ENCODE results near the gene LZTS2. TPM values are rescaled to one million over a fixed set of nuclear protein-coding genes. Genes with fewer than 3 reads are reported as not detected.

Gene LZTS2
- total RNA-seq, 4 donors from 2014 or later = 51.5 to 123 (median 85.2) TPM

DNA sequence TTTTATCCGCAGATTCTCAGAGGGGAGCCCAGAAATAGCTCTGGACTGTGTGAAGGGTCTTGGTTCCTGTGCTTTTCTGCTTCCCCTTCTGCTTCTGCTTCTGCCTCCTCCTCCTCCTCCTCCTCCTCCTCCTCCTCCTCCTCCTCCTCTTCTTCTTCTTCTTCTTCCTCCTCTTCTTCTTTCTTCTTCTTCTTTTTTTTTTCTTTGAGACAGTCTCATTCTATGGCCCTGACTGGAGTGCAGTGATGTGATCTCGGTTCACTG, 19.8 kb downstream of the LZTS2 start:
- H3K27me3 ChIP-seq = peaks cover 0 to 3% of the 10 kb centered on the region in 2 donors
- no peaks in the 10 kb centered on the region for H3K9me3 ChIP-seq
- intact Hi-C loops (cut with DNase I; ENCODE audit: low total_unique reads) = no loop called here
- TF ChIP-seq, protein P1, sequence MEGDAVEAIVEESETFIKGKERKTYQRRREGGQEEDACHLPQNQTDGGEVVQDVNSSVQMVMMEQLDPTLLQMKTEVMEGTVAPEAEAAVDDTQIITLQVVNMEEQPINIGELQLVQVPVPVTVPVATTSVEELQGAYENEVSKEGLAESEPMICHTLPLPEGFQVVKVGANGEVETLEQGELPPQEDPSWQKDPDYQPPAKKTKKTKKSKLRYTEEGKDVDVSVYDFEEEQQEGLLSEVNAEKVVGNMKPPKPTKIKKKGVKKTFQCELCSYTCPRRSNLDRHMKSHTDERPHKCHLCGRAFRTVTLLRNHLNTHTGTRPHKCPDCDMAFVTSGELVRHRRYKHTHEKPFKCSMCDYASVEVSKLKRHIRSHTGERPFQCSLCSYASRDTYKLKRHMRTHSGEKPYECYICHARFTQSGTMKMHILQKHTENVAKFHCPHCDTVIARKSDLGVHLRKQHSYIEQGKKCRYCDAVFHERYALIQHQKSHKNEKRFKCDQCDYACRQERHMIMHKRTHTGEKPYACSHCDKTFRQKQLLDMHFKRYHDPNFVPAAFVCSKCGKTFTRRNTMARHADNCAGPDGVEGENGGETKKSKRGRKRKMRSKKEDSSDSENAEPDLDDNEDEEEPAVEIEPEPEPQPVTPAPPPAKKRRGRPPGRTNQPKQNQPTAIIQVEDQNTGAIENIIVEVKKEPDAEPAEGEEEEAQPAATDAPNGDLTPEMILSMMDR (IDR thresholded peaks at IDR 0.05) = no peak
- no peak for TF ChIP-seq POLR2A (IDR thresholded peaks at IDR 0.05)
- H3K36me3 ChIP-seq = no peaks in the 10 kb centered on the region
- no peak for DNase-seq
- H3K4me1 ChIP-seq = no peaks in the 10 kb centered on the region
- H3K27ac ChIP-seq = no peak overlapping the region
- no peak overlapping the region for H3K4me3 ChIP-seq

DNA sequence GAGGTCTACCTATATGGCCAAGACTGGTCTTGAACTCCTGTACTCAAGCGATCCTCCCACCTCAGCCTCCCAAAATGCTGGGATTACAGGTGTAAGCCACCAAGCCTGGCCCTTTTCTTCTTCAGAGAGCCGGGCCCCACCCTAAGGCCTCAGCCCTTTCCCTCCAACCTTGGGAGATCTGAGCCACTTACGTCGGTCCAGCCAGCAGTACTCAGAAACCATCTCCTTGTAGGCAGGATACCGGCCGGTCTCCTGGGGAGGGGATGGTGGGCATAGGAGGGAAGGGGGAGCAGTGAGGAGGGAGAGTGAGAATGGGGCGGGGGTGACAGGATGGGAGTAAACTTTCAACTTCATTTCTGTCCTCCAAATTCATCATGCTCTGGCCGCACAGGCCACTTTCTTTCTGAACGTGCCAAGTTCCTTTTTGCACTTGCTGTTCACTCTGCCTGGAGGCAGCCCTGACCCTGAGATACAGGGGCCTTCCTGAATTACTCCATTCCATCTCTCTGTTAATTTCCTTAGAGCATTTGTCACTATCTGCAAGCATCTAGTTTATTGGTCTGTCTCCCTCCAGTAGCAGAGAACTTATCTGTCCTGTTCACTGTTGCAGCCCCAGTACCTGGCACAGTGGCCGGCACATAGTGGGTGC, 20.9 kb downstream of the LZTS2 start:
- H3K4me3 ChIP-seq = no peak overlapping the region
- peaks cover 0 to 3% of the 10 kb centered on the region in 2 donors for H3K27me3 ChIP-seq
- no peaks in the 10 kb centered on the region for H3K4me1 ChIP-seq
- intact Hi-C loops (cut with DNase I; ENCODE audit: low total_unique reads) = no loop called here
- TF ChIP-seq POLR2A (IDR thresholded peaks at IDR 0.05) = no peak
- TF ChIP-seq, protein P1 (IDR thresholded peaks at IDR 0.05) = no peak
- no peaks in the 10 kb centered on the region for H3K36me3 ChIP-seq
- no peak for DNase-seq
- no peaks in the 10 kb centered on the region for H3K9me3 ChIP-seq
- no peak overlapping the region for H3K27ac ChIP-seq

DNA sequence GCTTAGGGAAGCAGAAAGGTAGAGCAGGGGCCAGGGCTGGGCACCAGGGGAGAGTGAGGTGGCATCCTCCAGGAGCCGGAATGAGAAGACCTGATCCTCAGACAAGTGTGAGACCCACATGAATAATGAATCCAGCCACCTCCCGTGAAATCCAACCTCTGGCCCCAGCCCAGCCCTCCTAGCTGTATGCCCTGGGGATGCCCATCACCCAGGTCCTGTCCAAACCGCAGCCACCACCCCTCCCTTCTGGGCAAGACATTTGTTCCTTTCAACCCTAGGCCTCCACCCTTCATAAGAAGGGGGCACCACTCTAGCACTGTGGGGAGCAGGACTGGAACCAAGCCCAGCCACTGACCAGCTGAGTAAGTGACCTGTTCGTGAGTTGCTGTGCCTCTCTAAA, 21.6 kb downstream of the LZTS2 start:
- Histone ChIP-seq H3K9me3 (no peaks in the 10 kb centered on the region), H3K4me3 (no peak overlapping the region), H3K27me3 (peaks cover 0 to 3% of the 10 kb centered on the region in 2 donors), H3K36me3 (no peaks in the 10 kb centered on the region), H3K27ac (no peak overlapping the region), H3K4me1 (no peaks in the 10 kb centered on the region)
- no peak for DNase-seq
- intact Hi-C loops (cut with DNase I; ENCODE audit: low total_unique reads) = no loop called here
- no peak for TF ChIP-seq POLR2A (IDR thresholded peaks at IDR 0.05)
- TF ChIP-seq, protein P1 (IDR thresholded peaks at IDR 0.05) = no peak

DNA sequence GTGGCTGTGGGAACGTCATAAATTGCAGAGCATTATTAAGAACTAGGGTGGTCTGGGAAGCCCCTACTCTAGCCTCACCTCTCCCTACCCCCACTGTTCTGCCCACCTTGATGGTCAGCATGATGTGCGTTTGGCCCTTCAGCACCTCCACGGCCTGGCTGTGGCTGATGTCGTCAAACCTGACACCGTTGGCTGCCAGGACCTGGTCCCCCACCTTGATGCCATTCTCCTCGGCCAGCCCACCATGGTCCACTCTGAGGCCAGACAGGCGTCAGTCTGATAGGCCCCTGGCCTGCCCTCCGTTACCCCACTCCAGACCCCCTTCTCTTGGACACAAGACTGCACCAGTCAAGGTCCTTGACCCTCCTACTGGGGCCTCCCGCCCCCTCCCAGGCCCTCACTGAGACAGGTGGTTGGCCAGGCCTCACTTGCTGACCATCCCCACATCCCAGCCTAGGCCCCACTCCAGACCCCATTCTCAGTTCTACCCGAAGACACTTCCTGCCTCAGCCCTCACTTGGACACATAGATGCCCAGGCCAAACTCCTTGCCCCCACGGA, 22.2 kb downstream of the LZTS2 start:
- intact Hi-C loops (cut with DNase I; ENCODE audit: low total_unique reads) = no loop called here
- DNase-seq = no peak
- H3K27me3 ChIP-seq = peaks cover 0 to 3% of the 10 kb centered on the region in 2 donors
- H3K27ac ChIP-seq = no peak overlapping the region
- H3K4me3 ChIP-seq = no peak overlapping the region
- no peaks in the 10 kb centered on the region for H3K4me1 ChIP-seq
- H3K9me3 ChIP-seq = no peaks in the 10 kb centered on the region
- H3K36me3 ChIP-seq = no peaks in the 10 kb centered on the region
- no peak for TF ChIP-seq POLR2A (IDR thresholded peaks at IDR 0.05)
- TF ChIP-seq, protein P1 (IDR thresholded peaks at IDR 0.05) = no peak

DNA sequence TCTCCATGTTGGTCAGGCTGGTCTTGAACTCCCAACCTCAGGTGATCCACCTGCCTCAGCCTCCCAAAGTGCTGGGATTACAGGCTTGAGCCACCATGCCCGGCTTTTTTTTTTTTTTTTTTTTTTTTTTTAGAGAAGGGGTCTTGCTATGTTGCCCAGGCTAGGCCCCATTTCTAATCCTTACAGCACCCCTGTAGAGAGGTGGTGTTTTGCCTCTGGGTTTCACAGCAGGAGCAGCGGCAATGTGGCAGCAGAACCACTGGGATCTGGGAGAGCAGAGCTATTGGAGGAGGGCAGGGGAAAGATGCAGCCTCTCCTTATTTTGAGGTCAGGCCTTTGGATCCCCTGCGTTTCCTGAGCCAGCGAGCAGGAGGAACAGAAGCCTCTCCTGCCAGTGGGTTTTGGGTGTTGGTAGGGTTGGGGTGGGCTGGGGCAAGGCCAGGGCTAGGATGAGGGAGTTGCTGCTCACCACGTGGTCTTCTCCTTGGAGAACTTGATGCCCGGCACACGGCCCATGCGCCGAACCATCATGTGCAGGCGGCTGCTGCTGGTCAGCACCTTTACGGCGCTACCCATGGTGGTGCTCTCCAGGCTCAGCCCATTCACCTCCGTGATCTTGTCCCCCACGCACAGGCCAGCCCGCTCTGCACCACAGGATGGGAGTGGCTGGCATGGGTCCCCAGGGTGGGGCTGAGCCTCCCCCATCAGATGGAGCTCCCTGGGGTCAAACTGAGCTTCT, 23.5 kb downstream of the LZTS2 start:
- H3K4me3 ChIP-seq = no peak overlapping the region
- DNase-seq = no peak
- no peaks in the 10 kb centered on the region for H3K4me1 ChIP-seq
- H3K27me3 ChIP-seq = peaks cover 0 to 3% of the 10 kb centered on the region in 2 donors
- H3K9me3 ChIP-seq = no peaks in the 10 kb centered on the region
- TF ChIP-seq POLR2A (IDR thresholded peaks at IDR 0.05) = no peak
- TF ChIP-seq, protein P1 (IDR thresholded peaks at IDR 0.05) = no peak
- intact Hi-C loops (cut with DNase I; ENCODE audit: low total_unique reads) = no loop called here
- no peak overlapping the region for H3K27ac ChIP-seq
- no peaks in the 10 kb centered on the region for H3K36me3 ChIP-seq

Data from uterus (tissue), 4 donors.